ENCODE results near the gene RGS17. TPM values are rescaled to one million over a fixed set of nuclear protein-coding genes. Genes with fewer than 3 reads are reported as not detected.

RGS17 gene
- total RNA-seq, 4 donors from 2014 or later, result 0.88 to 4.8 (median 0.91) TPM; not detected in 1

DNA sequence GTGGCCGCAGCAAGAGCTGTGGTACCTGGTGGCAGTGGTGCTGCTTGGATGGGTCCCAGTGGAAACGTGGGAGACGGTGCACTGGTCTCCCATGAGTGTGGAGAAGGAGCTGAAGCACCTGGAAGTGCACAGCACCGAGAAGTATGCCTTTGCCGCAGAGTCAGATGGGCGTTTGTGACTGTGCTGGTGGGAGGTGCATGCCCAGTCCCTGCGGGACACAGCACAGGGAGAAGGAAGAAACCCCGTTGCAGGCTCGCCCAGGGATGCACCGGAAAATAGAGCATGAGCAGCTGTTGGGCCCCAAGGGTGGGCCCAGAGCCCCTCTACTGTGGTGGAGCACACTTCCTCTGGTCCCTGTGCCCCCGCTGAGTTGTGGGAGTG is 19.3 kb upstream of the RGS17 start:
- H3K4me3 ChIP-seq, result no peak overlapping the region
- TF ChIP-seq POLR2A (IDR thresholded peaks at IDR 0.05), result no peak
- TF ChIP-seq, protein P1, sequence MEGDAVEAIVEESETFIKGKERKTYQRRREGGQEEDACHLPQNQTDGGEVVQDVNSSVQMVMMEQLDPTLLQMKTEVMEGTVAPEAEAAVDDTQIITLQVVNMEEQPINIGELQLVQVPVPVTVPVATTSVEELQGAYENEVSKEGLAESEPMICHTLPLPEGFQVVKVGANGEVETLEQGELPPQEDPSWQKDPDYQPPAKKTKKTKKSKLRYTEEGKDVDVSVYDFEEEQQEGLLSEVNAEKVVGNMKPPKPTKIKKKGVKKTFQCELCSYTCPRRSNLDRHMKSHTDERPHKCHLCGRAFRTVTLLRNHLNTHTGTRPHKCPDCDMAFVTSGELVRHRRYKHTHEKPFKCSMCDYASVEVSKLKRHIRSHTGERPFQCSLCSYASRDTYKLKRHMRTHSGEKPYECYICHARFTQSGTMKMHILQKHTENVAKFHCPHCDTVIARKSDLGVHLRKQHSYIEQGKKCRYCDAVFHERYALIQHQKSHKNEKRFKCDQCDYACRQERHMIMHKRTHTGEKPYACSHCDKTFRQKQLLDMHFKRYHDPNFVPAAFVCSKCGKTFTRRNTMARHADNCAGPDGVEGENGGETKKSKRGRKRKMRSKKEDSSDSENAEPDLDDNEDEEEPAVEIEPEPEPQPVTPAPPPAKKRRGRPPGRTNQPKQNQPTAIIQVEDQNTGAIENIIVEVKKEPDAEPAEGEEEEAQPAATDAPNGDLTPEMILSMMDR (IDR thresholded peaks at IDR 0.05), result no peak
- no peaks in the 10 kb centered on the region for H3K36me3 ChIP-seq
- no peak overlapping the region for H3K27ac ChIP-seq
- no peaks in the 10 kb centered on the region for H3K9me3 ChIP-seq
- DNase-seq, result no peak
- intact Hi-C loops (cut with DNase I; ENCODE audit: low total_unique reads), result no loop called here
- no peaks in the 10 kb centered on the region for H3K27me3 ChIP-seq
- H3K4me1 ChIP-seq, result no peaks in the 10 kb centered on the region

DNA sequence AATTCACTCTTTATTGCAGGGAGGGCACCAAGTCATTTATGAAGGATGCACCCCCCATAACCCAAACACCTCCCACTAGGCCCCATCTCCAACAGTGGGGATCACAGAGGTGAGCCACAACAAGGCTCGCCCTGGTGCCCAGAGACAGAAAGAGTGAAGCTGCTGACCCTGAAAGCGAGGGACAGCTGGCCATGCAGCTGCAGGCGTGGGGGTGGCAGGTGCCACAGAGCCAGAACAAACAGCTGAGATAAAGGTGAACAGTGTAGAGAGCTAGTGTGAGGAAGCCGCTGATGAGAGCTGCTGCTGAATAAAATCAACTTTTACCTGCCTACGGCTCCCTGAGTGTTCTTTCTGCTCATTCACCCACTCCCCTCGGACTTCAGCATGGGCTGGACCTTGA is 18.8 kb upstream of the RGS17 start:
- H3K4me1 ChIP-seq, result no peaks in the 10 kb centered on the region
- no peaks in the 10 kb centered on the region for H3K36me3 ChIP-seq
- TF ChIP-seq, protein P1 (IDR thresholded peaks at IDR 0.05), result no peak
- no peak for TF ChIP-seq POLR2A (IDR thresholded peaks at IDR 0.05)
- H3K9me3 ChIP-seq, result peaks cover 0 to under 1% of the 10 kb centered on the region in 2 donors
- DNase-seq, result no peak
- no peaks in the 10 kb centered on the region for H3K27me3 ChIP-seq
- intact Hi-C loops (cut with DNase I; ENCODE audit: low total_unique reads), result no loop called here
- no peak overlapping the region for H3K4me3 ChIP-seq
- H3K27ac ChIP-seq, result no peak overlapping the region

DNA sequence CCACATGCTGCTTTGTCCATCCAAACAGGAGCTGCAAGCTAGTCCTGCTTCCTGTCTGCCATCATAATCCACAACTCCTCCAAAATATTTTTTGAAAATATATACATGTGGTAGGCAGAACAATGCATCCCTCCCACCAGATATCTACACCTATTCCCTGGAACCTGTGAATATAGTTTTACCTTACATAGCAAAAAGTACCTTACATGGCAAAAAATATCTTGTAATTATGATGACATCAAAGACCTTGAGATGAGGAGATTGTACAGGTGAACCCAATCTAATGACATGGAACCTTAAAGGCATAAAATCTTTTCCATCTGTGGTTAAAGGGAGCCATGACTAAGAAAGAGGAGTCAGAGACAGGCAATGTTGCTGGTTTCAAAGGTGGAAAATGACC is 15.3 kb upstream of the RGS17 start:
- Histone ChIP-seq H3K9me3 (peaks cover 0 to 3% of the 10 kb centered on the region in 2 donors), H3K36me3 (no peaks in the 10 kb centered on the region), H3K4me3 (no peak overlapping the region), H3K27me3 (no peaks in the 10 kb centered on the region), H3K27ac (no peak overlapping the region), H3K4me1 (no peaks in the 10 kb centered on the region)
- TF ChIP-seq POLR2A (IDR thresholded peaks at IDR 0.05), result no peak
- TF ChIP-seq, protein P1 (IDR thresholded peaks at IDR 0.05), result no peak
- no peak for DNase-seq
- intact Hi-C loops (cut with DNase I; ENCODE audit: low total_unique reads), result no loop called here

DNA sequence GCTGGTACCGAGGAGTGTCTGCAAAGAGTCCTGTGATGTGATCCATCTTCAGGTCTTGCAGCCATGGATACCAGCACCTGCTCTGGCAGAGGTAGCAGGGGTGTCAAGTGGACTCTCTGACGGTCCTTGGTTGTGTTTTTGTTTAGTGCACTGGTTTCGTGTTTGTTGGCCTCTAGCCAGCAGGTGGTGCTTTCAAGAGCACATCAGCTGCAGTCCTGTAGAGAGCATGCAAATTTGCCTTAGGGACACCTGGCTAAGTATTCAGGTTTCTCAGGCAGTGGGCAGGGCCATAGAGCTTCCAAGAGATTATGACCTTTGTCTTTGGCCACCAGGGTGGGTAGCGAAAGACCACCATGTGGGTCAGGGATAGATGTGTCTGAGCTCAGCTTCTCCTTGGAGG is 14.5 kb upstream of the RGS17 start:
- H3K36me3 ChIP-seq, result no peaks in the 10 kb centered on the region
- H3K9me3 ChIP-seq, result peaks cover 0 to 3% of the 10 kb centered on the region in 2 donors
- no peaks in the 10 kb centered on the region for H3K4me1 ChIP-seq
- no peak overlapping the region for H3K4me3 ChIP-seq
- H3K27me3 ChIP-seq, result no peaks in the 10 kb centered on the region
- intact Hi-C loops (cut with DNase I; ENCODE audit: low total_unique reads), result no loop called here
- H3K27ac ChIP-seq, result no peak overlapping the region
- TF ChIP-seq, protein P1 (IDR thresholded peaks at IDR 0.05), result no peak
- TF ChIP-seq POLR2A (IDR thresholded peaks at IDR 0.05), result no peak
- DNase-seq, result no peak

DNA sequence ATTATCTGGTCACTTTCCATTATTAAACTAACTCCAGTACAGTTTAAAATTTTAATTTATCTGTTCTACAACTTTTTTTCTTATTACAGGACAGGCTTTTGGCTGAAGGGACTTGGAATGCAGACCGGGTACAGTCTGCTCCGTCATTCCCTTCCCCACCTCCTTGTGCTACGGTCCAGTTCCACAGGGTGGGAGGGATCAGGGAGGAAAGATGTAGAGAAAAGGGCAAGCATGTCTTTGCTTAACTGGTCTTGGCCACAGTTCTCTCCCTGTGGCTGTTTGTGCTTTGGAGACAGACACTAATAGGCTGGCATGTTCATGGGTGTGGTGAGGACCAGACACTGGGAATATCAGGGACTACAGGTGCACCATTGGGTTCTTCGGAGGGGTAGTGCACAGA is 12.1 kb upstream of the RGS17 start:
- Histone ChIP-seq H3K27me3 (no peaks in the 10 kb centered on the region), H3K36me3 (no peaks in the 10 kb centered on the region), H3K9me3 (peaks cover 0 to 3% of the 10 kb centered on the region in 2 donors), H3K4me3 (no peak overlapping the region), H3K27ac (no peak overlapping the region), H3K4me1 (no peaks in the 10 kb centered on the region)
- TF ChIP-seq, protein P1 (IDR thresholded peaks at IDR 0.05), result no peak
- no peak for TF ChIP-seq POLR2A (IDR thresholded peaks at IDR 0.05)
- DNase-seq, result no peak
- intact Hi-C loops (cut with DNase I; ENCODE audit: low total_unique reads), result no loop called here

Data from uterus (tissue), 4 donors.